HL-60/S4 treated with phorbol 12-myristate 13-acetate at 8.2 ng/mL for 4 days and 3 days (cell line): ENCODE results near the gene CYP1A2.
"Not testable (repeated sequence)": the region's sequence is repeated elsewhere in the genome, so short reads cannot be mapped to it uniquely, and the experiment has no call there.

Experiments used
- in situ Hi-C: fragments of 300-500 bp; cut with MboI; formaldehyde crosslinking; loops from 2 replicates; pipeline ENCODE4 v1.15.0; 2022; ENCODE audit warnings: low sequenced_read_pairs

Gene CYP1A2

DNA sequence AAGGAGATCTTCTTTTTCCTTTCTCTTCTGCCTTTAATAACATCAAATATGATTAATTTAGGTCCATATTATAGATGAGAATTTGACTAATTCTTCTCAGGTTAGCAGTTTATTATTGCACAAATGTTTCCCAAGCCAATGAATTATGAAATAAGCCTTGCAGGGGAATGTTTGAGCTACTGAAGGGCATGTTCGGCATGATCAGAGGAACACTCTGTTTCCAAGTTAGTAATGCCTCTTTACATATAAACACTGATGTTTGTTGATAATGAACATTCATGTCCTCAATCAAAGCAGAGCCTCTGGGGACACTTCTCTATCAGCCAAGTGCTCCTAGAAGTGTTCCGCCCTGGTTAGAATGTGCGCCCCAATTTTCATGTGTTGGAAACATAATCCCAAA, 13.3 kb upstream of the CYP1A2 start:
- in situ Hi-C loops: no loop called here

DNA sequence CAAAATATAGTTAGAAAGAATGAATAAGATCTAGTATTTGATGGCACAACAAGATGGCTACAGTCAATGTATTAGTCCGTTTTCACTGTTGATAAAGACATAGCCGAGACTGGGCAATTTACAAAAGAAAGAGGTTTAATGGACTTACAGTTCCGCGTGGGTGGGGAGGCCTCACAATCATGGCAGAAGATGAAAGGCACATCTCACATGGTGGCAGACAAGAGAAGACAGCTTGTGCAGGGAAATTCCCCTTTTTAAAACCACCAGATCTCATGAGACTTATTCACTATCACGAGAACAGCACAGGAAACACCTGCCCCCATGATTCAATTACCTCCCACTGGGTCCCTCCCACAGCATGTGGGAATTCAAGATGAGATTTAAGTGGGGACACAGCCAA, 10.4 kb upstream of the CYP1A2 start:
- in situ Hi-C loops: not testable (repeated sequence)

DNA sequence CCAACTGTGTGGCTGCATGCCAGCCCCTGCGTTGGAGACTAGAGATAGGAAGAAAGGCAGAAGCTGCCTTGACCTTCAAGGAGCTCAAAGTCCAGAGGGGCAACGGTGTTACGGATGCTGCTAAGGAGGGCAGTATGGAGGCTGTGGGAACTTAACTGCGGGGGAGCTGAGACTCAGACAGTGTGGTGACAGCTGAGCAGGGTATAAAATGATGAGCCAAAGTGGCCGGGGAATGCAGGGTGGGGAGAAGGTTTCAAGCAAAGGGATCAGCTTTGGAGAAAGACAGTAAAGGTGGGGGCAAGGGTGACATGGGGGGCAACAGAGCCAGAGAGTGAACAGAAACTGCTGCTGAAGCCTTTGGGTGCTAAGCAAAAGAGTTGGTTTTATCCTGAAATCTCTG, 6.2 kb upstream of the CYP1A2 start:
- in situ Hi-C loops: no loop called here

DNA sequence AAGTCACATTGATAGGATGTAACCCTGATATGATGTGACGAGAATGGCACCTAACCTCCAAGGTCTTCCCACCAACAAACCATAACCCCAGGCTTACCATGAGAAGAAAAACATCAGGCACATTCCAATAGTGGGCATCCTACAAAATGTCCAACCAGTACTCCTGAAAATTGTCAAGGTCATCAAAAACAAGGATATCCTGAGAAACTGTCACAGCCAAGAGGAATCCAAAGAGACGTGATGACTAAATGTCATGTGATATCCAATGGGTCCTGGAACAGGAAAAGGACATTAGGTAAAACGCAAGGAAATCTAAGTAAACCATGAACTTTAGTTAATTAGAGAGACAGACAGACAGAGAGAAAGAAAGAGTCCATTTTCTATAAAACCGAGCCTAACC, 2.3 kb upstream of the CYP1A2 start:
- in situ Hi-C loops: no loop called here

DNA sequence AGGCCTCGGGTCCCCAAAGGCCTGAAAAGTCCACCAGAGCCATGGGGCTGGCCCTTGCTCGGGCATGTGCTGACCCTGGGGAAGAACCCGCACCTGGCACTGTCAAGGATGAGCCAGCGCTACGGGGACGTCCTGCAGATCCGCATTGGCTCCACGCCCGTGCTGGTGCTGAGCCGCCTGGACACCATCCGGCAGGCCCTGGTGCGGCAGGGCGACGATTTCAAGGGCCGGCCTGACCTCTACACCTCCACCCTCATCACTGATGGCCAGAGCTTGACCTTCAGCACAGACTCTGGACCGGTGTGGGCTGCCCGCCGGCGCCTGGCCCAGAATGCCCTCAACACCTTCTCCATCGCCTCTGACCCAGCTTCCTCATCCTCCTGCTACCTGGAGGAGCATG, 1.2 kb downstream of the CYP1A2 start:
- in situ Hi-C loops: loop anchor here (10.0 kb wide), 1 partner anchor 105 kb away; no protein-coding TSS in a partner anchor

DNA sequence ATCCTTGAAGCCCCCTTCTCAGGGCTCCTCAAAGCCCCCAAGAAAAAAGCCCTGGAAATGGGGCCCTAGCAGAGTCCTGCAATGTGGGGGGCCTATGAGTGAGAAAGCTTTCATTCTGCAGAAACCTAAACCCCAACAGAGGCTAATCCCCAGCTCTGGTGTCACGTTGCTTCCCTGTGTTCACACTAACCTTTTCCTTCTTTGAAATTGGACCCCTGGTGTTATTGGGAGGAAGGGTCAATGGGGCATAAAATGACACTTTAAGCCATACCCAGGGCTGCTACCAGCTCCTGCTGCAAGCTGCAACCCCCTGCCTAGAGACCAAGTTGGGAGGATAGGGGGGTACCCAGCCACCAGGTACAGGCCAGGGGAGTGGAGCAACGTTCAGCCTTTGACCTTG, 2.1 kb downstream of the CYP1A2 start:
- in situ Hi-C loops: loop anchor here (10.0 kb wide), 1 partner anchor 106 kb away; no protein-coding TSS in a partner anchor

DNA sequence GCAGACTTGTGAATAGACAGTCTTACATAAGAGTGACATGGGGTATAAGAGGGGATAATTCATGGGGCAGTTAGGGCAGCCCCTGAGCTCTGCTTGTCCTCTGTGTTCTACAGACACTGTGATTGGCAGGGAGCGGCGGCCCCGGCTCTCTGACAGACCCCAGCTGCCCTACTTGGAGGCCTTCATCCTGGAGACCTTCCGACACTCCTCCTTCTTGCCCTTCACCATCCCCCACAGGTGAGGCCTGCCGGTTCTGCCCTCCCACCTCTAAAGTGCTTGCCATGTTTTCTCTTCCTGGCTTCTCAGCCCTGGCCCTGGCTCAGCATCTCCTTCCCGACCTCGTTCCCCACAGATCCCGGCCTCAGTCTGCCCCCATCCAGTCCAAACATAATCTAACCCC, 3.4 kb downstream of the CYP1A2 start:
- in situ Hi-C loops: loop anchor here (10.0 kb wide), 1 partner anchor 107 kb away; no protein-coding TSS in a partner anchor

DNA sequence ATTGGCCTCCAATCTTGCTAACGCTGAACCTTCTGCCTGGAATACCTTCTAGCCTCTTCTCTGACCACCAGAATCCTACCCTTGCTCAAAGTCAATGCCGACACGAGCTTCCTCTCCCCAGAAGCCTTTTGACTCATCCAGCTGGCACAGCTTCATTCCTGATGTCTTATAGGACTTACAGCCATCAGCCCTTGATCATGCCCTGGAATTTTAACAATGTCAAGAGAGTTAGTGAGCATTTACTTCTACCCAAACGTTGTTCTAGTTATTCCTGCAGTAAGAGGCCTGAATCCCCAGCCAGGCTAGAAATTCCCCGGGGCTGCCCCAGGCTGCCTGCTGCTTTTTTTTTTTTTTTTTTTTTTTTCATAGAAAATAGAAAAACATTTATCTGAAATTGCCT, 3.9 kb downstream of the CYP1A2 start:
- in situ Hi-C loops: loop anchor here (10.0 kb wide), 1 partner anchor 108 kb away; no protein-coding TSS in a partner anchor

DNA sequence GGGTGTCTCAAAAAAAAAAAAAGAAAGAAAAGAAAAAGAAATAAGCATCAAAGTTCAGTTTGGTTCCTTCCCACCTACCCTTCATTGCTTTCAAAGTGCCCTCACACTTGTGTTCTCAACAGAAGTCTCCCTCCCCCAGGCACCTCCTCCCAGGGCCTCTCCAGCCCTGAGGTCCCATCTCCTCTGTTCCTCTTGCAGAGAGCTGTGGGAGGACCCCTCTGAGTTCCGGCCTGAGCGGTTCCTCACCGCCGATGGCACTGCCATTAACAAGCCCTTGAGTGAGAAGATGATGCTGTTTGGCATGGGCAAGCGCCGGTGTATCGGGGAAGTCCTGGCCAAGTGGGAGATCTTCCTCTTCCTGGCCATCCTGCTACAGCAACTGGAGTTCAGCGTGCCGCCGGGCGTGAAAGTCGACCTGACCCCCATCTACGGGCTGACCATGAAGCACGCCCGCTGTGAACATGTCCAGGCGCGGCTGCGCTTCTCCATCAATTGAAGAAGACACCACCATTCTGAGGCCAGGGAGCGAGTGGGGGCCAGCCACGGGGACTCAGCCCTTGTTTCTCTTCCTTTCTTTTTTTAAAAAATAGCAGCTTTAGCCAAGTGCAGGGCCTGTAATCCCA, 6.1 kb downstream of the CYP1A2 start:
- in situ Hi-C loops: loop anchor here (10.0 kb wide), 1 partner anchor 110 kb away; no protein-coding TSS in a partner anchor

DNA sequence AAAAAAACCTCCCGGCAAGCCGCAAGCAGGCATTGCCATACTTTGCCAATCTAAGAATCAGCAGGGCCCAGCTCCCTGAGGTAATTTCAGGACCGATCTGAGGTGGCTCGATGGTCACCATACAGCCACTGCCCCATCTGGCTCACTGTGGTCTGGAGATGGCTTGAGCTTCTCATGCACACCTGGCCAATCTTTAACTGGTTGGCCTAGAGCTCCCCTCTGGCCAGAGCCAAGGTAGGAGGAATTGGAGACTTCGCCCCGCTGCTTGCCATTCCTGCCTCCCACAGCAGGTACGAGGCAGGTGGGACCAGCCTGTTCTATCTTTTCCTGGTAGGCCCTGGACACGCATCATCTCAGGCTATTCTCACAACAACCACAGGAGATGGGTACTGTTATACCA, 10.1 kb downstream of the CYP1A2 start:
- in situ Hi-C loops: loop anchor here (10.0 kb wide), 1 partner anchor 114 kb away; no protein-coding TSS in a partner anchor

DNA sequence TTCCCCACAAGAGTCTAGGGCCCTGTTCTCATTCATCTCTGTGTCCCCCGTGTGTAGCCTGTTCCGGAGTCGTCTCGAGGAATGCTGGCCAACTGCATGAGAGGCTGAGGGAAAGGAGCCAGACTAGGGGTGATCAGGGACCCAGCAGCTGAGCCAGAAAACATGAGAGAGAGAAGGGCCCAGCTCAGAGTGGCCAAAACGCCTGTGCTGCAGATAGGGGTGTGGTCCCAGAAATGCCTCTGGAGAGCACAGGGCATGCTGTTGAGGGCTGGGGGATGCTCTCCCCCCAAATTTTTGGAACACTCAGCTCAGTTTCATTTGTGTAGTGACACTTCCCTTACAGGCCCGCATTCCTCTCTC, 14.1 kb downstream of the CYP1A2 start:
- in situ Hi-C loops: no loop called here

DNA sequence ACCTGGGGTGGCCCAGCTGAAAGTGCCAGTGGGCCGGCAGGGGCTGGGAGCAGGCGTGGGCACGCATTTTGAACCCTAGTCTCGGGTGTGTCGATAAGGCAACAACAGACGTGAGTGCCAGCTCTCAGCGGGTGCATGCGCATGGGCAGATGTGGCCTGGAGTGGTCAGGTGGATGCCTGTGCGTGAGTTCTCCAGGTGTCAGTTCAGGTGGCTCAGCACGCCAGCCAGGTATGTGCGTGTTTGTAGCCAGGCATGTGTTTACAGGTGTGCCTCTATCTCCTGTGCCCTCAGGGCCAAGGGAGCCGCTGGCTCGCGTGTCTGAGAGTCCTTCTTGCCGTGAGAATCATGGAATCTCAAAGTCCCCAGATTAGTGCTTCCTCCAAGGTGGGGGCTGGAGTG, 14.8 kb downstream of the CYP1A2 start:
- in situ Hi-C loops: no loop called here

DNA sequence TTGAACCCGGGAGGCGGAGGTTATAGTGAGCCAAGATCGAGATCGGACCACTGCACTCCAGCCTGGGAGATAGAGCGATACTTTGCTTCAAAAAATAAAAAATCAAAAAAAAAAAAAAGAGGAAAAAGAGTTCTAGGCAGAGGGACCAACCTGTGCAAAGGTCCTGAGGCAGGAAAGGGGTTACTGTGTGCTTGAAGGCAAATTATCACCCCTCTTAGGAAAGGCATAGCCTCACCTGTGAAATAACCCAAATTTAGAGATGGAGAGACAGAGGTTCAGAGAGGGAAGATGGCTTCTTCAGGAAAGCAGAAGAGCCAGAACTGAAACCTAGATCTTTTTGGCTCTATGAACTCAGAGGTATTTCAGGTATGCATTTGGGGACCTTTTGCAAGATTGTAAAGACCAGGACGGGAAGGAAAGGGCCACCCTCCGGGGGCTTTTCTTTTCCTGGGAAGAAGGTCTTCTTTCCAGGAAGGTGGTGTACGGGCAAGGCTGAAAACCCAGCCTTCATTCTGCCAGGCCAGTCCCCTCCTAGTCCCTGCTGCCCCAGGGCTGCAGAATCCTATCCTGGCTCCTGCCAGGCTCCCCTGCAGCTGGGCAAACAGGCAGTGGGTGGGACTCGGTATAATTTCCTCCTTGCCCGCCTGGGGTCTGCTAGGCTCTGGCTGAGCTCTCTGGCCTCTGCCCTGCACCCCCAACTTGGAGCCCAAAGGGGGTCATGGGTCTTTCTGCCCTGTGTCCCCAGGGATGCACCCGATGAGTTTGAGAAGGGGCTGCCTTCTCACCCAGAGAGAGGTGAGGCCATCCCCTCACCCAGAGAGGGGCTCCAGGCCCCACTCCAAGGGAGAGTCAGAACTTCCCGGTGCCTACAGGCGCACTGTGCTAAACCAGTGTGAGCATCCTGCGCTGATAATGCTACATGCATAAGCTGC, 18.8 kb downstream of the CYP1A2 start:
- in situ Hi-C loops: no loop called here

DNA sequence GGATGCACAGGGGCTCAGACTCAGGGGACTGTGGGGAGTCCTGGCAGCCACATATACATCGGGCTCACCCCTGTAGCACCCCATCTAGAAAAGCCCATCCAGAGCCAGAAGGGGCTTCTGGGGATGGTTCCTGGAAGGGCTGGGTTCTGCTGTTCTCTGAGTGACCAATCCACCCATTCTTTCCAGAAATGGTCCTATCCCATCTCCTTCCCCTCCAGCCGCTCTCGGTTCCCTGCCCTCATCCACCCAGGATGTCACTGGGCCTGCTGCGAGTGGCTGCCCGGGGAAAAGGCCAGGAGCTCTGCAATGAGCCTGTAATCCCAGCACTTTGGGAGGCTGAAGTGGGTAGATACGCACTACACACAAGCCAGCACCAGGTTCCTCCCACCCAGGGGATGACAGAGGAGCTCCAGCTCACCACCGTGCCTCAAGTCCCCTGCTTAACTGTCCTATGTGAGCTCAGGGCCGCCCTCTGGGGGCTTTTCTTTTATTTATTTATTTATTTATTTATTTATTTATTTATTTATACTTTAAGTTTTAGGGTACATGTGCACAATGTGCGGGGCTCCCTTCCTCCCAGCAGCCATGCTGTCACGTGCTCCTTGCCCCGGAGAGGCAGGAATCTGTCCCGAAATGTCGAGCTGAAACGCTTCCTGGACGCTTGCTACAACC, 19.6 kb downstream of the CYP1A2 start:
- in situ Hi-C loops: no loop called here

DNA sequence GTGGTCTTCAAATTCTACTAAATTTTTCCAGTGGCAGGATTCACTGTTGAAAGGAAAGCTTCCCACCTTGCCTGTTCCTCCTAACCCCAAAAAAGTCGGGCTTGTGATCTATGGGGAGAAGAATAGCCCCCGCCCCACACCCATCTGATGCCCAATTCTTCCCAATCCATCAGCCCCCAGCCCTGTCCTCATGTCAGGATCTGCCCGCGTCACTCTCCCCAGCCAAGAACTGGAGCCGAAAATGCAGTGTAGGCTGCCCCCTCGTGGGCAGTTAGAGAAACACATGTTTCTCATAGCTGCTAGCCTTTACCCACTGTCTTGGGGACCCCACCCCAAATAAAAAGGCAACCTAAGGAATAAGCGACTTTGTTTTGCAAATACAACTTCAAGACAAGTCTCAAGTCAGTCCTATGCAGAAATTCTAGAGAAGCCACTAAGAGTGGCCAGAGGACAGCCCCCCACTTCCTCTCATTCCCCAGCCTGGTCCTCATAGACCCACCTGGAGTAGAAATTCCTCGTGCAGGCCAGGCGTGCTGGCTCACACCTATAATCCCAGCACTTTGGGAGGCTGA, 20.2 kb downstream of the CYP1A2 start:
- in situ Hi-C loops: no loop called here

DNA sequence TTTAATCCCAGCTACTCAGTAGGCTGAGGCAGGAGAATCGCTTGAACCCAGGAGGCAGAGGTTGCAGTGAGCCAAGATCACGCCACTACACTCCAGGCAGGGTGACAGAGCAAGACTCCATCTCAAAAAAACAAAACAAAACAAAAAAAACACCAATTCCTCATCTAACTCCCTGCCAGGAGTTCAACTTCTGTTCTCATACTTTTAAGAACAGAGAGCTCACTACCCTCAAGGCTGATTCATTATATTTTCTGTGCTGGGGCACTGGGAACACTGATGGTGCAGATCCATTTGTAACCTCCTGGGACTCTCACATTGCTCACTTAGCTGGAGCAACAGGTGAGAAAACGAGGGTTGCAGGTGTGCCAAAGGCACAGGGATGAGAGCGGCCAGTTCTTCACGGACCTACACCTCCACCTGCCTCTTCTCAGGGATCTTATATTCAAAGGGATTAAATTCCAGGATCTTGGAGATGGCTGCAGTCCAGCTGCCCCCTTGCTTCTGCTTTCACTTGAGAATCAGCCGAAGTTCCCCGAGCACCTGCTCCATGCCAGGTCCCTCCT, 20.9 kb downstream of the CYP1A2 start:
- in situ Hi-C loops: loop anchor here (10.0 kb wide), 1 partner anchor 395 kb away; no protein-coding TSS in a partner anchor

DNA sequence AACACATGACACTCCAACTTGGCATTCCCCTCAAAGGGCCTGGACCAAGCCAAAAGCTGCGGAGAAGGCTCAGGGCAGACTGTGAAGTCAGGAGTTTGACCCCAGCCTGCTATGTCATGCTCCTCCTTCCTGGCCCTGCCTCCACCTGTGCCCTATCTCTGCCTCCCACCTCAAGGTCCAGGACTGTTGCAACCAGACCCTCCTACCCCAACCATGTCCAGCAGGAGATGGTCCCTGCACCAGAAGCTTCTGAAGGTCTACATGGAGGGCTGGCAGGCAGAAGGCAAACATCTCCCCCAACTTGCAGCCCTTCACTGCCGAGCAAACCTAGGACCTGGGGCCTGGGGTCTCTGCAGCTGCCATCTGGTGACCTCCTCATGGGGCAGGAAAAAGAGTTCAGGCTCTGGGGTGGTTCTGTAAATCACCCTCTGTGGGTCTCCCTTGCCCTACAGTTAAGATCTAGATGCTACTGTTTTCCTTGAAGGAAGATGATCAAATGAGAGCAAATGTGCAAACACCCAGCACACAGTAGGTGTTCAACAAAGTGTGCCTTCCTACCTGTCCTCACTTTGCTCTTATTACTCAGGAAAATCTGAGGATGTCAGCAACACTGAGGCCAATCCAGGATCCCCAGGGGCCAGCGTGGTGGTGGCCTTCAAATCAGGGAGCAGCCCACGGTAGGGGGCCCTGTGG, 21.7 kb downstream of the CYP1A2 start:
- in situ Hi-C loops: loop anchor here (10.0 kb wide), 1 partner anchor 396 kb away; no protein-coding TSS in a partner anchor

DNA sequence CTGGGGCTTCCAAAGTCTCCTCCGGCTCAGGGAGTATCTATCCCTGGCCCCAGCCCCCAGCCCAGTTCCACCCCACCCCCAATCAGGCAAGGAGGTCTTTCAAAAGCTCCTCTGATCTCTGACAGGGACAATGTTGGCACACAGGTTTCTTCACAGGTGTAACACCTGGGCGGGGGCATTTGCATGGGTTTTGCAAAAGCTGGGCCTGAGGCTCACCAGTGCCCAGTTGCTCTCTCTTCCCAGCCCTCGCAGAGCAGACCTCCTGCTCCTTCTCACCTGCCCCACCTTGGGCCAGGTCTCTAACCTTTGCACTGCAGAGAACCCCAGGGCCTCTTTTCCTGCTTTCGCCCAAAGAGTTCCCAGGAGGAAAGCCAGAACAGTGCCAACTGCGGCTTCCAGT, 24.7 kb downstream of the CYP1A2 start:
- in situ Hi-C loops: loop anchor here (10.0 kb wide), 1 partner anchor 399 kb away; no protein-coding TSS in a partner anchor

DNA sequence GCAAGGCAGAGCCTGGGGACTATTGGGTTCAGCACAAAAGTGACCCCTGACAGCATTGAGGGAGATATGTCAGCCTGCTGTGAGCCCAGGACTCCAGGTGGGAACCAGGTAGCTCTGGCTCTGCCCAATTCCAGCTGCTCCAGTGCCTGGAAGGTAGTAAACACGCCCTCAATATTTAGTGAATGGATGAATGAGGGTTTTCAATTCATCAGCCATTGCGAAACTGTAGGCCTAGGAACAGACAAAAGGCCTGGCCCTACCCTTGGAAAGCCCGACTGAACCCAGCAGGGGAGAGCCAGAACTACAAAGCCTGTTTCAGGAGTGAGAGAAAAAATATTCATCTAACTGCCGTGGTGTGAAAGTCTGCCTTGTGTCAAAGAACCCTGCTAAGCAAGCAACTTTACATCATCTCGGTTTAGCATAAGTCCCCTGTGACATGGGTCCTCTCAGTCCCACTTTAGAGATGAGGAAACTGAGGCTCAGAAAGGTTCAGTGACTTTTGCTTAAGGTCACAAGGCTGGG, 25.1 kb downstream of the CYP1A2 start:
- in situ Hi-C loops: loop anchor here (10.0 kb wide), 1 partner anchor 399 kb away; no protein-coding TSS in a partner anchor
